IMR-90 (cell line): Measurements from ENCODE around the gene FSTL1.

ENCODE experiments used
- BHLHE40 ChIP-seq: fragments of 150-350 bp; IDR thresholded peaks from 2 replicates; pipeline ENCODE4 v1.6.1; 2016; ENCODE audit warnings: mild to moderate bottlenecking, low read depth, low read length
- CEBPB ChIP-seq: IDR thresholded peaks from 2 replicates; pipeline ENCODE4 v1.6.1; 2012; ENCODE audit warnings: low read depth, low read length, improper control_type of control experiment
- CHD1 ChIP-seq: IDR thresholded peaks from 2 replicates; pipeline ENCODE4 v1.6.1; 2012; ENCODE audit warnings: low read depth, low read length, improper control_type of control experiment
- FOS ChIP-seq: fragments of 150-350 bp; IDR thresholded peaks from 2 replicates; pipeline ENCODE4 v1.6.1; 2016; ENCODE audit warnings: low read depth, low read length
- MAZ ChIP-seq: IDR thresholded peaks from 2 replicates; pipeline ENCODE4 v1.6.1; 2012; ENCODE audit warnings: low read depth, mild to moderate bottlenecking, low read length, improper control_type of control experiment, moderate library complexity, borderline replicate concordance
- MXI1 ChIP-seq: IDR thresholded peaks from 2 replicates; pipeline ENCODE4 v1.6.1; 2012; ENCODE audit warnings: low read depth, mild to moderate bottlenecking, low read length, moderate library complexity, borderline replicate concordance
- NFE2L2 ChIP-seq: fragments of 150-350 bp; IDR thresholded peaks from 2 replicates; pipeline ENCODE4 v1.6.1; 2016; ENCODE audit warnings: low read depth, mild to moderate bottlenecking, low read length
- POLR2A ChIP-seq: IDR thresholded peaks from 2 replicates; pipeline ENCODE4 v1.6.1; 2012; ENCODE audit warnings: mild to moderate bottlenecking, low read depth, low read length
- RAD21 ChIP-seq: IDR thresholded peaks from 2 replicates; pipeline ENCODE4 v1.6.1; 2012; ENCODE audit warnings: low read length, improper control_type of control experiment
- RCOR1 ChIP-seq: IDR thresholded peaks from 2 replicates; pipeline ENCODE4 v1.6.1; 2012; ENCODE audit warnings: mild to moderate bottlenecking, low read length, improper control_type of control experiment; ENCODE audit not compliant: insufficient replicate concordance
- RFX5 ChIP-seq: IDR thresholded peaks from 2 replicates; pipeline ENCODE4 v1.8.0; 2012; ENCODE audit warnings: low read depth, mild to moderate bottlenecking, low read length, moderate library complexity
- SMC3 ChIP-seq: fragments of 150-350 bp; IDR thresholded peaks from 2 replicates; pipeline ENCODE4 v1.6.1; 2016; ENCODE audit warnings: low read depth, mild to moderate bottlenecking, antibody characterized with exemption, low read length, moderate library complexity
- TF ChIP-seq, protein P1 (sequence below): conservative IDR thresholded peaks from 2 replicates; pipeline ENCODE4 v1.5.1; 2012; ENCODE audit warnings: mild to moderate bottlenecking, low read depth, low read length, improper control_type of control experiment
- TF ChIP-seq, protein P2 (sequence below): fragments of 150-350 bp; IDR thresholded peaks from 2 replicates; pipeline ENCODE4 v1.6.1; 2017; ENCODE audit warnings: mild to moderate bottlenecking, antibody characterized with exemption, low read length, low read depth

GRCh38 chr3:120423432-120423831 is 27.4 kb downstream of the FSTL1 start:
- TF ChIP-seq, protein P1, sequence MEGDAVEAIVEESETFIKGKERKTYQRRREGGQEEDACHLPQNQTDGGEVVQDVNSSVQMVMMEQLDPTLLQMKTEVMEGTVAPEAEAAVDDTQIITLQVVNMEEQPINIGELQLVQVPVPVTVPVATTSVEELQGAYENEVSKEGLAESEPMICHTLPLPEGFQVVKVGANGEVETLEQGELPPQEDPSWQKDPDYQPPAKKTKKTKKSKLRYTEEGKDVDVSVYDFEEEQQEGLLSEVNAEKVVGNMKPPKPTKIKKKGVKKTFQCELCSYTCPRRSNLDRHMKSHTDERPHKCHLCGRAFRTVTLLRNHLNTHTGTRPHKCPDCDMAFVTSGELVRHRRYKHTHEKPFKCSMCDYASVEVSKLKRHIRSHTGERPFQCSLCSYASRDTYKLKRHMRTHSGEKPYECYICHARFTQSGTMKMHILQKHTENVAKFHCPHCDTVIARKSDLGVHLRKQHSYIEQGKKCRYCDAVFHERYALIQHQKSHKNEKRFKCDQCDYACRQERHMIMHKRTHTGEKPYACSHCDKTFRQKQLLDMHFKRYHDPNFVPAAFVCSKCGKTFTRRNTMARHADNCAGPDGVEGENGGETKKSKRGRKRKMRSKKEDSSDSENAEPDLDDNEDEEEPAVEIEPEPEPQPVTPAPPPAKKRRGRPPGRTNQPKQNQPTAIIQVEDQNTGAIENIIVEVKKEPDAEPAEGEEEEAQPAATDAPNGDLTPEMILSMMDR: no peak
- no peak for TF ChIP-seq CEBPB
- no peak for TF ChIP-seq POLR2A
- TF ChIP-seq, protein P2, sequence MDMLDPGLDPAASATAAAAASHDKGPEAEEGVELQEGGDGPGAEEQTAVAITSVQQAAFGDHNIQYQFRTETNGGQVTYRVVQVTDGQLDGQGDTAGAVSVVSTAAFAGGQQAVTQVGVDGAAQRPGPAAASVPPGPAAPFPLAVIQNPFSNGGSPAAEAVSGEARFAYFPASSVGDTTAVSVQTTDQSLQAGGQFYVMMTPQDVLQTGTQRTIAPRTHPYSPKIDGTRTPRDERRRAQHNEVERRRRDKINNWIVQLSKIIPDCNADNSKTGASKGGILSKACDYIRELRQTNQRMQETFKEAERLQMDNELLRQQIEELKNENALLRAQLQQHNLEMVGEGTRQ: no peak
- TF ChIP-seq NFE2L2: no peak
- no peak for TF ChIP-seq FOS
- TF ChIP-seq RFX5: no peak
- no peak for TF ChIP-seq RCOR1
- no peak for TF ChIP-seq RAD21
- TF ChIP-seq MAZ: no peak
- TF ChIP-seq BHLHE40: no peak
- no peak for TF ChIP-seq CHD1
- TF ChIP-seq MXI1: no peak
- no peak for TF ChIP-seq SMC3
